AML-193 (cell line): ENCODE results near the gene LRRC19.

ENCODE experiments used
- DNase-seq, 2 experiments: peaks; one replicate each; lab custom pipeline; 2025; lab: John Stamatoyannopoulos, UW

Gene LRRC19

GRCh38 chr9:27005491-27005890 is at the start of gene LRRC19:
TSS of gene LRRC19 (minus strand) at chr9:27005672. CDS start at chr9:26999694, 5,978 bp downstream.
- no peak for DNase-seq

GRCh38 chr9:27054841-27055240 is 49.4 kb upstream of the LRRC19 start:
- no peak for DNase-seq

- no peak for DNase-seq
Observed at GRCh38 chr9:27054125-27054524, 48.7 kb upstream of the LRRC19 start.

GRCh38 chr9:27053369-27054022 is 48.0 kb upstream of the LRRC19 start:
- no peak for DNase-seq

GRCh38 chr9:27047136-27047535 is 41.7 kb upstream of the LRRC19 start:
- DNase-seq = no peak

- no peak for DNase-seq
Observed at GRCh38 chr9:27043176-27043575, 37.7 kb upstream of the LRRC19 start.

- DNase-seq = no peak
Observed at GRCh38 chr9:27042476-27042875, 37.0 kb upstream of the LRRC19 start.

GRCh38 chr9:27041746-27042145 is 36.3 kb upstream of the LRRC19 start:
- no peak for DNase-seq

- no peak for DNase-seq
Observed at GRCh38 chr9:27037499-27037898, 32.0 kb upstream of the LRRC19 start.

GRCh38 chr9:27033815-27034403 is 28.4 kb upstream of the LRRC19 start:
- DNase-seq = peak; percentile 36 to 68

GRCh38 chr9:27029186-27029585 is 23.7 kb upstream of the LRRC19 start:
- DNase-seq = no peak

- no peak for DNase-seq
Observed at GRCh38 chr9:27022920-27023319, 17.4 kb upstream of the LRRC19 start.

- no peak for DNase-seq
Observed at GRCh38 chr9:27019589-27019988, 14.1 kb upstream of the LRRC19 start.

GRCh38 chr9:27003426-27004077 is 1.9 kb downstream of the LRRC19 start:
- no peak for DNase-seq

GRCh38 chr9:26995810-26996209 is 9.7 kb downstream of the LRRC19 start:
- DNase-seq = no peak

- DNase-seq = no peak
Observed at GRCh38 chr9:26983340-26983739, 22.1 kb downstream of the LRRC19 start.

GRCh38 chr9:26975728-26976707 is 29.5 kb downstream of the LRRC19 start:
- peak; percentile 25 to 34 for DNase-seq

- DNase-seq = no peak
Observed at GRCh38 chr9:26974927-26975326, 30.5 kb downstream of the LRRC19 start.

GRCh38 chr9:26973989-26974388 is 31.5 kb downstream of the LRRC19 start:
- no peak for DNase-seq

GRCh38 chr9:26971721-26972120 is 33.8 kb downstream of the LRRC19 start:
- DNase-seq = no peak

GRCh38 chr9:26956860-26957233 is 48.6 kb downstream of the LRRC19 start:
- DNase-seq = no peak
